ENCODE measurements around the gene PIM3.
"Not testable (repeated sequence)": the region's sequence is repeated elsewhere in the genome, so short reads cannot be mapped to it uniquely, and the experiment has no call there.

The PIM3 gene

DNA sequence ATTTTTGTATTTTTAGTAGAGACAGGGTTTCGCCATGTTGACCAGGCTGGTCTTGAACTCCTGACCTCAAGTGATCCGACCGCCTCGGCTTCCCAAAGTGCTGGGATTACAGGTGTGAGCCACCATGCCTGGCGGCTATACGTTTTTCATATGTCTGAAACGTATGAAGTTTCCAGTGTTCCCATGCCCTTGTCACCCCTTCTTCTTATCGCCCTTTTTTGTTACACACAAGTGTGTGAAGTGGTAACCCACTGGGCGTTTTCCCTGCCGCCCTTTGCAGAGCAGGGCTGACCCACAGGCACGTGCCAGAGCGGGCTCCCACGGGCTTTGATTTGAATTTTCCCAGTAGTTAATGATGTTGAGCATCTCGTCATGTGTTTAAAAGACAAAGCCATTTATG, 17.0 kb downstream of the PIM3 start:
- no peak for DNase-seq

DNA sequence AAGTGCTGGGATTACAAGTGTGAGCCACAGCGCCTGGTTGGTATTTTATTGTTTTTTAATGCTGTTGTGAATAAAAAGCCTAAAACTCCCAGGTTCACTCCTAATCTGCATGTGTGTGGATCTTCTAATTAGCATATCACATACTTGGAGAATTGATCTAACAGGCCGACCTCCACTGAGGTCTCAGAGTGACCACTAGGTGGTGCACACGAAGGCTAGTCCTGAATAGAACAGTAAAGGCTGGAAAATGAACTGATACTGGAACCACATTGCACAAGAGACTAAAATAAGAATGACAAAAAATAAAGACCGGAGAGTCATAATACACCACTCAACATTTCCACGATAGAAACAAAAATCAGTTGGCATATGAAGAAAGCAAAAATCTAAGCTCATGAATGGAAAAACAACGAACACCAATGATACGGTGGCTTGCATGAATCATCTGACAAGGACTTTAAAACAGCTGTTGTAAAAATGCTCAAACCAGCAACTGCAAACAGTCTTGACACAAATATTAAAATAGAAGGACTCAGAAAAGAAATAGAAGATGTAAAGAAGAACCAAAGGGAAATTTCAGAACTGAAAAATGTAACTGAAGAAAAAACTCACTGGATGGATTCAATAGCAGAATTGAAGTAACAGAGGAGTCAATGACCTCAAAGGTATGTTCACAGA, 19.2 kb downstream of the PIM3 start:
- DNase-seq = no peak

DNA sequence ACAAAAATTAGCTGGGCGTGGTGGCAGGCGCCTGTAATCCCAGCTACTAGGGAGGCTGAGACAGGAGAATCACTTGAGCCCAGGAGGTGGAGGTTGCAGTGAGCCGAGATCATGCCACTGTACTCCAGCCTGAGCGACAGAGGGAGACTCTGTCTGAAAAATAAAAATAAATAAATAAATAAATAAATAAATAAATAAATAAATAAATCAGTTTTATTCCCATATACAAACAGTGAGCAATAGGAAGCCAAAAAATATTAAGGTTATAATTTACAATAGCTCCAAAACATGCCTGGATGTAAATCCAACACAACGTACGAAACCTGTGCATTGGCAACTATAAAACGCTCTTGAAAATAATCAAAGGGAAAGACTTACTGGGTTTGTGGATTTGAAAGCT, 21.2 kb downstream of the PIM3 start:
- not testable (repeated sequence) for DNase-seq

DNA sequence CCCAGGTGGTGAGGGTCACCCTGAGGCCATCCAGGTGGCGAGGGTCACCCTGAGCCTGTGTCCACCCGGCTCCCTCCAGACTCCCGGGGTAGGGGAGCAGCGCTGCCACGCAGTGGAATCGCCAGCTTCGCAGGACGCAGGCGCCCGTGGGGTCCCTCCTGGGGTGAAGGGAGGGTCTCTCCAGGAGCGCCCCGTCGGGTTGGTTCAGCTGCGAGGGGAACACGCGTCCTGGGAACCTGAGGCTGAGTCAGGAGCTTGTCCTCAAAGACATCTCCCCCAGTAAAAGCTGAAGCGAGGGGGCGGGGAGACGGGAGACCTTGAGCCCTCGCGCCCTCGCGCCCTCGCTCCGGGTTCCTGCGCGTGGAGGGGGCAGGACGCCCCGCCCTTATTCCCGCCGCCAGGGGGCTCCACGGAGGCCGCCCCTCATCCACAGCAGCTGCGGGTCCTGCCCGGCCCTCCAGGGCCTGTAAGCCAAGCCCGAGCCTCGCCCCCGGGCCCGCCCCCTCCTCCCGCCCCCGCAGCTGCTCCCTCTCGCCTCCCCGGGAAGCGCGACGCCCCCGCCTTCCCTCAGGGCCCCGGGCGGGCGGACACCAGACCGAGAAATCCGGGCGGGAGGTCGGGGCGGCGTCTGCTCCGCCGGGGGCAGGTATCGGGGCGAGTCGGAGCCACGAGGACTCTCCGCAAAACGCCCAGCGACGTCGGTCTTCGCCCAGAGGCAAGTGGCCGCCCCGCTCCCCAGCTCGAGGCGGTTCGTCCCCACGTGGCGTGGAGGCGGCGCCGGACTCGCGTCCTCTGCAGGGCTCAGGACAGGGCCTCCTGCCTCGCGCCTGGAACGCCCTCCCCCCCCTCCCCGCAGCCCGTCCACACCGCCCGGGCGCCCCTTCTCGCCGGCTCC, 22.8 kb downstream of the PIM3 start:
- DNase-seq = peak in 1 of 56 donors; percentile 16

DNA sequence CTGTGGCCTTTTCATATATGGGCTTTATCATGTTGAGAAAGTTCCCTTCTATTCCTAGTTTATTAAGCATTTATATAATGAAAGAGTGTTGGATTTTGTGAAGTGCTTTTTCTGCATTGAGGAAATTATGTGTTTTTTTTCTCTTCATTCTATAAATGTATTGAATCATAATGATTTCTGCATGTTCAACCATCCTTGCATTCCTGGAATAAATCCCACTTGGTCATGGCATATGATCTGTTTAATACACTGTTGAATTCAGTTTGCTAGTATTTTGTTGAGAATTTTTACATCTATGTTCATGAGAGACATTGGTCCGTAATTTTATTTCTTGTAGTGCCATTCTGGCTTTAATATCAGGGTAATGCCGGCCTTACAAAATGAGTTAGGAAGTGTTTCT, 25.8 kb downstream of the PIM3 start:
- DNase-seq = no peak

DNA sequence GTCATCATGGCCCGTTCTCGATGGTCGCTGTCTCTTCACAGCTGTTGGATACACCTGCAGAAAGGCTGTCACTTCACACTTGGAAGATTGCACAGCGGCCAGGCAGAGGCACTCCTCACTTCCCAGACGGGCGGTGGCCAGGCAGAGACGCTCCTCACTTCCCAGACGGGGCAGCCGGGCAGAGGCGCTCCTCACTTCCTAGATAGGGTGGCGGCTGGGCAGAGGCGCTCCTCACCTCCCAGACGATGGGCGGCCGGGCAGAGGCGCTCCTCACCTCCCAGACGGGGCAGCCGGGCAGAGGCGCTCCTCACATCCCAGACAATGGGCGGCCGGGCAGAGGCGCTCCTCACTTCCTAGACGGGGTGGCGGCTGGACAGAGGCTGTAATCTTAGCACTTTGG, 29.3 kb downstream of the PIM3 start:
- DNase-seq = not testable (repeated sequence)

DNA sequence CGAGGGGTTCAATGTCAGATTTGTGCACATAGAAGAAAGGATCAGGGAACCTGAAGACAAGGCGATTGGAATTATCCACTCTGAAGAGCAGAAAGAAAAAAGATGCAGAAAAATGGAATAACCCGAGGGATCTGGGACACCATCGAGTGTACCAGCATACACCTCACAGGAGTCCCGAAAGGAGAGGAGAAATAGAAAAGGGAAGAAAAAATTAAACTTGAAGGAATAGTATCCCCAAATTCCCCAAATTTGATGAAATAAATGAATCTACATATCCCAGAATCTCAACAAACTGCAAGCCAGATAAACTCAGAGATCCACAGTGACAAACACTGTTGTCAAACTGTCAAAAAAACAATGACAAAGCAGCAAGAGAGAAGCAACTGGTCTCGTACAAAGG, 30.6 kb downstream of the PIM3 start:
- no peak for DNase-seq

DNA sequence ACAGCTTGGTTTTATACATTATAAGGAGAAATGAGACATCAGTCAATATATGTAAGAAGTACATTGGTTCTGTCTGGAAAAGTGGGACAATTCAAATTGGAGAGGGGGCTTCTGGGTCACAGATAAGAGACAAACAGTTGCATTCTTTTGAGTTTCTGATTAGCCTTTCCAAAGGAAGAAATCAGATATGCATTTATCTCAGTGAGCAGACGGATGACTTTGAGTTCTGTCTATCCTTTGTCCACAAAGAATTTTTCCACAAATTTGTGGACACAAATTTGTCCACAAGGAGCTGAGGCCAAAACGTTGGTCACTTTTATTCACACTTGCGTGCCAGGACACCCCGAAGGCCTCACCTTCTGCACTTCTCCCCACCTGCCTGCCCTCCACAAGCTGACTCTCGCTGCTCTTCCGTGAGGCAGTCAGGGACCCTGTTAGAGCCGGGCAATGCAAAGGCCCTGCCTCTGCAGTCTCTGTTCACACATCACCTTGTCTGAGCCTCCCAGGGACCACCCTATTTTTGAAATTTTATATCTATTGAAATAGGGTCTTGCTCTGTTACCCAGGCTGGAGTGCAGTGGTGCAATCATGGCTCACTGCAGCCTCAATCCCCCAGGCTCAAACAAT, 31.4 kb downstream of the PIM3 start:
- DNase-seq = no peak

DNA sequence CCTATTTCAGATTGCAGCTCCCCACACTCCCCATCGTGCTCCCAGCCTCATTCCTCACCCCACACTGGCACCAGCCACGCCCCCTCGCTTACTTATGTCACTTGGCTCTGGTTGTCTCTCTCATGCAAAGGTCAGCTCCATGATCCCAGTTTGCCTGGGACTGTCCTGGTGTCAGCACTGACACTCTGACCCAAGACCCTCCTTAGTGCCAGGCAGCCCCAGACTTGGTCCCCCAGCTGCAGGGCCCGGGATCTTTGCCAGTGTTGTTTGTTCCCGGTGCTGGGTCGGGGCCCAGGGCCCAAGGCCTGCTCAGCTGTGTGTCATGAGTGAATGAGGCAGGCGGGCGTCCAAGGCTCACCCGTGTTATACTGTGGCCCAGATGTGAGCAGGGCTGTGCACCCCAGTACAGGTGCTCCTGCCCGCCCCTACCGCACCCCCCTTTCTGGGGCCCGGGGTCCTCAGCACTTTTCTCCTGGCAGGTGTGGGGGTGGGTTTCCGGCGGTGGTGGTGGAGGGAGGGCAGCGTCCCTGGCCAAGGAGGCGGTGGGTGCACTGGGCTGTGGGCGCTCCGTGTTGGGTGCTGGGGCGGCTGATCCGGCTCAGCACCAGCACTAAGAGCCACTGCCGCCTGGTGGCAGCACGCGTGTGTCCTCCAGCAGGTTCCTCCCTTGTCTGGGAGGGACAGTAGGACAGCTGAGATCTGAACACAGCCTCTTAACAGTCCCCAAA, 32.5 kb downstream of the PIM3 start:
- DNase-seq = peak in 54 of 56 donors; percentile 38 to 94 (median 85)

DNA sequence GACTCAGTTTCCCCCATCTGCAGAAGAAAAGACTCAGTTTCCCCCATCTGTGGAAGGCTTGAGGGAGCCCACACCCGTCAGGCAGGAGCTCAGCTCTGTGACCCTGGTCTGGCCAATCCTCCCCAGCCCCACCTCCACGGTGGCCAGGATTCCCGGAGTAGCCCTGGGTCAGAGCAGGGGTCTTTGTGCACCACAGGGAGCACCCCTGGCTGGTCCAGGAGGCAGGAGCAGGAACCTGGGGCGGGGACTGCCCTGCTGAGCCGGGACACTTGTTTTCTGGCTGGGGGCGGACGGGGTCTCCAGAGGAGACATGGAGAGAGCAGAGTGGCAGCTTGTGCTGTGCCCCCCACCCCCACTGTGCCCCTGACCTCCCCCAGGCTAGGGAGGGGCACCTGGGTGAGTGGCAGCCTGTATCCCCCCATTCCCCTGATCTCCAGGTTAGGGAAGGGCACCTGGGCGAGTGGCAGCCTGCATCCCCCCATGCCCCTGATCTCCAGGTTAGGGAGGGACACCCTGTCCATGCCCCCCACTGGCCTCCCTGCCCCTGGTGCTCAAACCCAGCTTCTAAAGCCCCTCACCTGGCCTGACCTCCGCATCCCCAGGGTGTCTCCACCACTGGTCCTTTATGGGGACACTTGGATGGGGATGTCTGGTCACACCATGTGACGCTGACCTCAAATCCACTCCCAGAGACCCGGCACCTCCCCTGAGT, 33.2 kb downstream of the PIM3 start:
- no peak for DNase-seq

DNA sequence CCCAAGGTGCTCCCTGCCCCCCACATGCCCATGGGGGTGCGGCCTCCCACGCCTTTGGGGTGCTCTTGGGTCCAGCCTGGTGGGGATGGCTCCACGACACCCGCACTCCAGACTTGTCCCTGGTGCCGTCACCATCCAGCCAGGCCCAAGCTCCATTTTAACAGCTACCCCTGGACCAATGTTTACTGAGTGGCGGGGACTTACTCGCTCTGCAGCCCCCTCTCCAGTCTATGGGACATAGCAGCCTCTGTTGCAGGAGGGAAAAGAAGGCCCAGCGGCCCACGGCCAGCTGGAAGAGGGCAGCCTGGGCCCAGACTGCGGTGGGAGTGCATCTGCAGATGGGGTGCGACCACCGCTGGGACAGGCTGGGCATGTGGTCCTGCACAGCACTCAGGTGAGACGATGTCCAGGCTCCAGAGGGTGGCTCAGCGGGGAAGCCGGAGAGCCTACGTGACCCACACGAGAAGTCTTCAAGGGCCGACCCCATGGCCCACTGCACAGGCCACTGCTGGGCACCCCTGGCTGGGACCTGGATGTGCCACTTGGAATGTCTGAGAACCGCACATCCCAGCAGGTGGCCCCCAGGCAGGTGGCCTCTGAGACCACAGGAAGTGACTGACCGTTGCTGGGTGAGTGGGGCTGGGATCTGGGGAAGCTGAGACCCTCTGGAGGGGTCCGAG, 33.9 kb downstream of the PIM3 start:
- no peak for DNase-seq

DNA sequence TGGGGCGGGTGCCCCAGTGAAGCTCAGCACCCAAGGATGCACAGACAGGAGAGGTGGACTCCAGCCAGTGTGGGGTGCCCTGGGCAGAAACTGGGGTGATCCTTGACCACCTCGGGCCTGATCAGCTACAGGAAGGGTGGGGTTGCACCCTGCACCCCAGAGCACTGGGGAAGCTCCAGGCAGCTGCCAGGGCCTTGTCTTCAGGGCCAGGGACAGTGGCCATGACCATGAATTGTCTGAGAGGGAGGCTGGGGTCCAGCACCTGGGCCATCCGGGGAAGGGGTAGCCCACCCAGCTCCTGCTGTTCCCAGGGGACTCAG, 34.4 kb downstream of the PIM3 start:
- DNase-seq = no peak

DNA sequence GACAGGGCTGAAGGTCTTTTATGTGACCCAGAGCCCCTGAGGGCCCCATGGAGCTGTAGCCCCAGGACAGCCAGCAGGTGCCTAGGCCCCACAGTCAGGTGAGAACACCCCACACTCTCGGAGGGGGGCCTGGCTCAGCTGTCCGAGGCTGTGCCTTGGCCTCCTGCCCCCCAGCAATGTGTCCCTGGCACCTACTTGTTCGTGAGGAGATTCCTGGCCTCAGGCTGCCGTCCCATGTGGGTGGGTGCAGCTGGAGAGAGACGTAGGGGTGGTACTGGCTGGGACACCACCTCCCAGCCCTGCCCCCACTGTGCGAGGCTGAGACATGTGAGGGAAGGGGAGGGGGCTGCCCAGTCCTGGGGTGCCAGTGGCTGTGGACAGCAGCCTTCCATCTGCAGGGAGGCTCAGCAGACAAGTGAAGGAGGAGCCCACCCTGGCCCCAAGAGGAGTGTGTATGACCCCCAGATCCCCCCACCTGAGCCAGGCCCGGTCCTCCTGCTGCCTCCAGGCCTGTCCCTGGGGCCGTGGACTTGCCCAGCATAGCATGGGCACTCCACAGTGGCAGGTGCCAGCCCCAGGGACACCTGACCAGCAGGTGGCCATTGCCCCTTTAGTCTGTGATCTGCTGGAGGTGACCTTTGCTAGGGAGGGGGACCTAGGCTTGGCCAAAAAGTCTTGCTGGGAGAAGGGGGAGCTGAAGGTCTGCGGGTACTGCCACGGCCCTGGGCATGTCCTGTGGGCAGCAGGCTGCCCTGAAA, 35.0 kb downstream of the PIM3 start:
- no peak for DNase-seq

DNA sequence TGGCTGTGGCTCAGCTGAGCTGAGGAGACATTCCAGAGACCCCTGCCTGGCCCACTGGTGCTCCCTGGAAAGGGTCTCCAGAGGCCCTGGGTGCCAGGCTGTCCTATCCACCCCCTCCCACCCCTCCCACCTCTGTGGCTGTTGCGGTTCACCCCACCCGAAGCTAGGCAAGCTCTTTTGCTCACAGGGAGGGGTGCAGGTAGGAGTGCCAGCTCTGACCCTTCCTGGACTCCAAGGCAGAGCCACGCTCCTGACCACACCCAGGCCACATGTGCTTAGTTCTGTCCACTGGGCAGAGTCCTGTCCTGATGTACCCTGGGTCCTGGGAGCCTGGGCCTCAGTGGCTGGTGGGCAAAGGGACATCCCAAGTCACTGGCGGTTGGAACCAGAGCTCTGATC, 35.5 kb downstream of the PIM3 start:
- no peak for DNase-seq

DNA sequence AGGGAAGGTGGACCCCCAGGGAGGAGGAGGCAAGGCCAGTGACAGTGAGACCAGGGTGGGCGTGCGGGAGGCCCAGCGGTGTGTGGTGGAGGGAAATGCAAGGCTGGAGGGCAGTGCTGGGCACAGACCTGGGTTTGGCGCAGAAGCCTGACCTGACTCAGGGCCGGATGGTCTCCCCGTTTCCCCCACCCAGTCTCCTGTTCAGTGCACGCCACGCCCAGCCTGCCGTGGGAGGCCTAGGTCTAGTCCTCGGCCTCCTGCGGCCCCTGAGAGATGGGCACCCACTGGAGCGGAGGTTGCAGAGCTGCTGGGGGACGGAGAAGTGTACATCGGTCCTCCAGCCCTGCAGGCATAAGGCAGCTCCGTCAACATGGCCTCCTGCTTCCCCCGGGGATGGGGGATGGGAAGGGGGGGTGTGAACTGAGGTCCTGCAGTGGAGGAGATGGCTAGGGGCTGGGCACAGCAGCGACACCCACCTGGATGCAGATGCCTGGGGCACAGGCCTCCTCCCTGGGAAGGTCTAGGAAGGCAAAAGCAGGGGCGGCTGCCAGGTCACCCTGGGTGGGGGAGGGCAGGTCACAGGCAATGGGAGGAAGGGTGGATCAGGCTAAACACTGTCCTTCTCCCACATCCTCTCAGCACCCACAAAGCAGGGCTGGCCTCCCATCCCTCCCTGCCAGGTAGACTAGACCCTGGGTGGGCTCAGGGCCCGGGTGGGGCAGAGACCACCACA, 36.1 kb downstream of the PIM3 start:
- no peak for DNase-seq

DNA sequence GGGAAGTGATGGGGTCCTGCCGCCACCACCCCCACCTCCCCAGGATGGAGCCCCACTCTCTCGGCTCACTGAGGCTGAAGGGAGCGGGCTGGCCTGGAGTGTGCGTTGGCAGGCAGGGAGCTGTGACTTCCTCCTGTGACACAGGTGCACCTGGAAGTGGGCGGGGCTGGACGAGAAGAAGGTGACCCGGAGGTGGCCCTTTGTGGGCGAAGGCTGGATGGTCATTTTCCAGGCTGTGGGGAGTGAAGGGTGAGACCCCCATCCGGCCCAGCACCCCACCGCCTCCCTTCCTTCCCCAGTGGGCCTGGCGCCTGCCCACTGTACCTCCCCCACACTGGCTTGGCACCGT, 36.7 kb downstream of the PIM3 start:
- no peak for DNase-seq

DNA sequence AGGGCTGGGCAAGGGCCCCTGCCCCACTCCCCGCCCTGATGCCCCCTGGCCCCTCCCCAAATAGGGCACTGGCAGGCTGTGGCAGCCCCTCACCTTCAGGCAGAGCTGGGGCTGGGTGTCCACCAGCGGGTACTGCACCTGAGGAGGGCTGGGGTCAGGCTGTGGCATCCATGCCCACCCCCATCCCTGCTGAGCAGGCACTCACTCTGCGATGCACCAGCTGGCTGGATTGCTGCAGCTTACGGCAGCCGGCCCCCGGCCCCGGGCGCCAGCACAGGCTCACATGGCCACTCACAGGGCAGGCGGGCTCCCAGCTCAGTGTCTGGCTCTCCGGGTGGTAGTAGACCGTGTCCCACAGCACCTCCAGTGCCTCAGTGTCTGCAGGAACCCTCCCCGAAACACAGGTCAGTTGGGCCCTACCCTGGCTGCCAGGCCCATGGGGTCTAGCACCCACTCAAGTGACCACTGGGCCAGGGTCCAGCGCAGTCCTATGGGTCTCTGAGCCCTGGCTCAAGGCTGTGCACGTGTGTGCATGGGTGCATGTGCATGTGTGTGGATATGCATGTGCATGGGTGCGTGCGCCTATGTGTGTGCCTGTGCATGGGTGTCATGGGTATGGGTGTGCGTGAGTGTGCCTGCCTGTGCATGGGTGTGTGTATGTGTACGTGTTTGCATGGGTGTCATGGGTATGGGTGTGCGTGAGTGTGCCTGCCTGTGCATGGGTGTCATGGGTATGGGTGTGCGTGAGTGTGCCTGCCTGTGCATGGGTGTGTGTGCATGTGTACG, 37.6 kb downstream of the PIM3 start:
- DNase-seq = no peak

DNA sequence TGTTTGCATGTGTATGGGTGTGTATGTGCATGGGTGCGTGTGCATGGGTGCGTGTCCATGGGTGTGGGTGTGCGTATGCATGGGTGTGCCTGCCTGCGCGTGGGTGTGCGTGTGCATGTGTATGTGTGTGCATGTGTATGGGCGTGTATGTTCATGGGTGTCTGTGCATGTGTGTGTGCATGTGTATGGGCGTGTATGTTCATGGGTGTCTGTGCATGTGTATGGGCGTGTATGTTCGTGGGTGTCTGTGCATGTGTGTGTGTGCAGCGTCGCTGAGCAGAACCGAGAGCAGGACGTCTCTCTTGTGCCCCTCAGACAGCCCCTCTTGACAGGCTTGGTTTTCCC, 38.1 kb downstream of the PIM3 start:
- no peak for DNase-seq
